K562 (cell line): Measurements from ENCODE around the gene SLC5A3. TPM values are rescaled to one million over a fixed set of nuclear protein-coding genes. Genes with fewer than 3 reads are reported as not detected.
A peak's percentile ranks its signal among the peaks of the same experiment; 100 is the strongest.

Experiments
- ASH1L ChIP-seq: fragments of 450-650 bp; IDR thresholded peaks from 2 replicates; pipeline ENCODE4 v1.6.1; 2018; ENCODE audit warnings: borderline replicate concordance, mild to moderate bottlenecking, low read depth; ENCODE audit not compliant: partially characterized antibody
- BACH1 ChIP-seq: fragments of 200-800 bp; sonication (Bioruptor generic); IDR thresholded peaks from 2 replicates; pipeline ENCODE4 v1.6.1; 2016; ENCODE audit warnings: missing genetic modification characterization, missing compliant biosample characterization
- CBX1 ChIP-seq: sonication (generic); IDR thresholded peaks from 2 replicates; pipeline ENCODE4 v1.6.1; 2016; ENCODE audit warnings: antibody characterized with exemption, low read depth, mild to moderate bottlenecking
- DMBX1 ChIP-seq: fragments of 250-450 bp; sonication (Bioruptor Pico); IDR thresholded peaks from 2 replicates; pipeline ENCODE4 v1.8.0; 2022; ENCODE audit warnings: inconsistent platforms, mild to moderate bottlenecking, moderate library complexity, borderline replicate concordance
- DNMT1 ChIP-seq: fragments of 450-650 bp; IDR thresholded peaks from 2 replicates; pipeline ENCODE4 v1.6.1; 2016; ENCODE audit warnings: antibody characterized with exemption, mild to moderate bottlenecking
- EHMT2 ChIP-seq: fragments of 450-650 bp; IDR thresholded peaks from 2 replicates; pipeline ENCODE4 v1.6.1; 2018; ENCODE audit warnings: antibody characterized with exemption
- ERF ChIP-seq: fragments of 450-650 bp; formaldehyde crosslinking; IDR thresholded peaks from 2 replicates; pipeline ENCODE4 v1.4.0; 2020; ENCODE audit warnings: mild to moderate bottlenecking, mixed read lengths
- FOXP4 ChIP-seq: sonication (generic); formaldehyde crosslinking; IDR thresholded peaks from 2 replicates; pipeline ENCODE4 v1.8.0; 2022; ENCODE audit warnings: mild to moderate bottlenecking, missing genetic modification reagents, borderline replicate concordance
- GABPA ChIP-seq: fragments of 200-800 bp; sonication (Bioruptor generic); conservative IDR thresholded peaks from 2 replicates; pipeline ENCODE4 v1.6.1; 2016; ENCODE audit warnings: low read depth, missing genetic modification characterization, missing compliant biosample characterization
- GTF2E2 ChIP-seq: fragments of 200-800 bp; sonication (Bioruptor generic); IDR thresholded peaks from 2 replicates; pipeline ENCODE4 v1.6.1; 2016; ENCODE audit warnings: missing genetic modification characterization, missing compliant biosample characterization
- KAT7 ChIP-seq: sonication (generic); formaldehyde crosslinking; IDR thresholded peaks from 2 replicates; pipeline ENCODE4 v1.8.0; 2022; ENCODE audit warnings: missing genetic modification reagents, mild to moderate bottlenecking, borderline replicate concordance
- LARP7 ChIP-seq: fragments of 450-650 bp; IDR thresholded peaks from 2 replicates; pipeline ENCODE4 v1.6.1; 2016
- MAFF ChIP-seq: IDR thresholded peaks from 2 replicates; pipeline ENCODE4 v1.6.1; 2012; ENCODE audit warnings: low read length, improper control_type of control experiment
- NFIX ChIP-seq: fragments of 250-450 bp; sonication (Bioruptor Pico); IDR thresholded peaks from 2 replicates; pipeline ENCODE4 v1.4.0; 2020; ENCODE audit warnings: low read depth, mild to moderate bottlenecking, moderate library complexity
- NRF1 ChIP-seq, 2 experiments: fragments of 450-650 bp; IDR thresholded peaks in 1 of 2; conservative IDR thresholded peaks in 1 of 2; 2 replicates each; pipeline ENCODE4 v1.6.1; 2014; ENCODE audit warnings: mild to moderate bottlenecking in 2 of 2
- POLR2B ChIP-seq: fragments of 450-650 bp; IDR thresholded peaks from 2 replicates; pipeline ENCODE4 v1.6.1; 2018; ENCODE audit warnings: low read depth; ENCODE audit not compliant: partially characterized antibody
- RB1 ChIP-seq: fragments of 450-650 bp; IDR thresholded peaks from 2 replicates; pipeline ENCODE4 v1.6.1; 2017; ENCODE audit warnings: low read depth, mild to moderate bottlenecking
- RBM17 ChIP-seq: fragments of 200-400 bp; formaldehyde crosslinking; IDR thresholded peaks from 2 replicates; pipeline ENCODE4 v1.6.1; 2017; ENCODE audit warnings: low read depth, mild to moderate bottlenecking, low read length, borderline replicate concordance
- SAFB ChIP-seq: fragments of 200-400 bp; formaldehyde crosslinking; IDR thresholded peaks from 2 replicates; pipeline ENCODE4 v1.6.1; 2017; ENCODE audit warnings: low read depth, low read length, borderline replicate concordance
- ZNF408 ChIP-seq: fragments of 250-450 bp; sonication (Bioruptor Pico); IDR thresholded peaks from 2 replicates; pipeline ENCODE4 v1.4.0; 2020; ENCODE audit warnings: low read depth, mild to moderate bottlenecking, moderate library complexity
- ZNF444 ChIP-seq: fragments of 250-450 bp; sonication (Bioruptor Pico); IDR thresholded peaks from 2 replicates; pipeline ENCODE4 v1.4.0; 2020; ENCODE audit warnings: mild to moderate bottlenecking, moderate library complexity
- ZNF445 ChIP-seq: fragments of 250-450 bp; sonication (Bioruptor Pico); IDR thresholded peaks from 2 replicates; pipeline ENCODE4 v1.4.0; 2020; ENCODE audit warnings: low read depth, mild to moderate bottlenecking, moderate library complexity
- polyA plus RNA-seq, 8 experiments: library from polyadenylated mRNA; depleted of rRNA in 4 of 8; stranded (reverse) in 5 of 8; unstranded in 3 of 8; fragments of >200 nt; fragmentation: Nextera tagmentation in 2 of 8; fragmentation: Illumina TruSeq in 1 of 8; extraction: Ambion mirVana in 2 of 8; extraction: Trizol in 1 of 8; gene quantifications; 2 replicates each; pipeline versions ENCODE4 v1.2.1 to v1.2.3, GENCODE V29; 2011 to 2014; ENCODE audit warnings: inconsistent platforms in 1 of 8, missing spikeins in 1 of 8
- total RNA-seq, 7 experiments: library from RNA; depleted of rRNA in 6 of 7; stranded (reverse); fragments of >200 nt in 6 of 7; fragmentation: Illumina TruSeq in 2 of 7; extraction: Trizol in 2 of 7; gene quantifications; 2 replicates each; pipeline versions ENCODE4 v1.2.1 to v1.2.3, GENCODE V29; 2011 to 2021; ENCODE audit warnings: low replicate concordance in 1 of 7
- TF ChIP-seq, protein P1 (sequence below), 2 experiments: fragments of 250-450 bp in 1 of 2; fragments of 450-650 bp in 1 of 2; sonication (Bioruptor Pico) in 1 of 2; IDR thresholded peaks; 2 replicates each; pipeline versions ENCODE4 v1.6.1 to v1.8.0; 2016 to 2021; ENCODE audit warnings: mild to moderate bottlenecking in 2 of 2, moderate library complexity in 2 of 2, missing compliant biosample characterization in 1 of 2, missing genetic modification characterization in 1 of 2
- TF ChIP-seq, protein P2 (sequence below): fragments of 250-450 bp; sonication (Bioruptor Pico); IDR thresholded peaks from 2 replicates; pipeline ENCODE4 v1.4.0; 2020; ENCODE audit warnings: mild to moderate bottlenecking
- TF ChIP-seq, protein P3 (sequence below): fragments of 450-650 bp; IDR thresholded peaks from one replicate; pipeline ENCODE4 v1.6.1; 2018; ENCODE audit warnings: mild to moderate bottlenecking, moderate library complexity; ENCODE audit not compliant: partially characterized antibody

The SLC5A3 gene
- total and polyA plus RNA-seq, 9 of the 15 experiments (the other 6 are each of a cell fraction or from before 2014, with no cell fraction given), result 2.9 to 20.6 (median 9.0) TPM

DNA sequence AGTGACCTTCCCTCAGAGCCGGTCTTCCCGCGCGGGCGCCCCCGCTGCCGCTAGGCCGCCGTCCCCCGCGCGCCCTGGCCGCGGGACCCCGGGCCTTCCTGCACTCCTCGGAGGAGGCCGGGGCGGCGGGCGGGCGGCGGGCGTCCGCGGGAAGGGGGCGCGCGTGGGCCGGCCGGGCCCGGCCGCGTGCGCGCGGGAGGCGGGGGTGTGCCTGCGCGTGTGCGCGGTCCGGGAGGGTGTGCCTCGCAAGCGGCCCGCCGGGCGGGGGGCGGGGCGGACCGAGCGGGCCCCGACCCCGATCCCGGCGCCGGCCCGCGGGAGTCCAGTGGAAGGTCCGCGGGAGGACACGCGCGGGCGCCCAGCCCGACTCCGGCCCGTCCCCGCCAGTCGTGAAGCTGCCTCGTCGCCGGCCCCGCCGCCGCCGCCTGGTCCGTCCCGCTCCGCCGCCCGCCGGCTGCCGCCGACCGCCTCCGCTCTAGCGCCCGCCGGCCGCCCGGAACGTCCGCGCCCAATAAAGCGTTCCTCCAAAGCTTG is 438 bp downstream of the SLC5A3 start (continued):
- TF ChIP-seq, protein P1, sequence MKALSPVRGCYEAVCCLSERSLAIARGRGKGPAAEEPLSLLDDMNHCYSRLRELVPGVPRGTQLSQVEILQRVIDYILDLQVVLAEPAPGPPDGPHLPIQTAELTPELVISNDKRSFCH (CRISPR knock-in tag; IDR thresholded peaks at IDR 0.05), result no peak
- TF ChIP-seq, protein P1 (tag; IDR thresholded peaks at IDR 0.05), result no peak
- no peak for TF ChIP-seq LARP7
- no peak for TF ChIP-seq GTF2E2 (tag)
- TF ChIP-seq, protein P2, sequence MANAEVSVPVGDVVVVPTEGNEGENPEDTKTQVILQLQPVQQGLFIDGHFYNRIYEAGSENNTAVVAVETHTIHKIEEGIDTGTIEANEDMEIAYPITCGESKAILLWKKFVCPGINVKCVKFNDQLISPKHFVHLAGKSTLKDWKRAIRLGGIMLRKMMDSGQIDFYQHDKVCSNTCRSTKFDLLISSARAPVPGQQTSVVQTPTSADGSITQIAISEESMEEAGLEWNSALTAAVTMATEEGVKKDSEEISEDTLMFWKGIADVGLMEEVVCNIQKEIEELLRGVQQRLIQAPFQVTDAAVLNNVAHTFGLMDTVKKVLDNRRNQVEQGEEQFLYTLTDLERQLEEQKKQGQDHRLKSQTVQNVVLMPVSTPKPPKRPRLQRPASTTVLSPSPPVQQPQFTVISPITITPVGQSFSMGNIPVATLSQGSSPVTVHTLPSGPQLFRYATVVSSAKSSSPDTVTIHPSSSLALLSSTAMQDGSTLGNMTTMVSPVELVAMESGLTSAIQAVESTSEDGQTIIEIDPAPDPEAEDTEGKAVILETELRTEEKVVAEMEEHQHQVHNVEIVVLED (CRISPR knock-in tag), result no peak
- TF ChIP-seq ERF (CRISPR knock-in tag), result peak; percentile 72; the same call in 1 of the 2 replicates
- TF ChIP-seq RB1, result peak; percentile 50; the same call in 1 of the 2 replicates
- no peak for TF ChIP-seq DNMT1
- TF ChIP-seq NFIX (CRISPR knock-in tag), result no peak
- TF ChIP-seq GABPA, result peak; percentile 43; the same call in 1 of the 2 replicates
- no peak for TF ChIP-seq POLR2B
- no peak for TF ChIP-seq ZNF408
- no peak for TF ChIP-seq ASH1L
- no peak for TF ChIP-seq KAT7
- TF ChIP-seq BACH1 (tag), result no peak
- no peak for TF ChIP-seq ZNF445
- TF ChIP-seq FOXP4 (CRISPR knock-in tag), result no peak
- TF ChIP-seq, protein P3, sequence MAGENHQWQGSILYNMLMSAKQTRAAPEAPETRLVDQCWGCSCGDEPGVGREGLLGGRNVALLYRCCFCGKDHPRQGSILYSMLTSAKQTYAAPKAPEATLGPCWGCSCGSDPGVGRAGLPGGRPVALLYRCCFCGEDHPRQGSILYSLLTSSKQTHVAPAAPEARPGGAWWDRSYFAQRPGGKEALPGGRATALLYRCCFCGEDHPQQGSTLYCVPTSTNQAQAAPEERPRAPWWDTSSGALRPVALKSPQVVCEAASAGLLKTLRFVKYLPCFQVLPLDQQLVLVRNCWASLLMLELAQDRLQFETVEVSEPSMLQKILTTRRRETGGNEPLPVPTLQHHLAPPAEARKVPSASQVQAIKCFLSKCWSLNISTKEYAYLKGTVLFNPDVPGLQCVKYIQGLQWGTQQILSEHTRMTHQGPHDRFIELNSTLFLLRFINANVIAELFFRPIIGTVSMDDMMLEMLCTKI, result no peak
- no peak for TF ChIP-seq RBM17
- TF ChIP-seq SAFB, result no peak; the same call in 1 of the 2 replicates
- no peak for TF ChIP-seq EHMT2
- TF ChIP-seq NRF1 (conservative IDR thresholded peaks at IDR 0.05 in 1 of 2, IDR thresholded peaks at IDR 0.05 in 1 of 2), result no peak
- no peak for TF ChIP-seq ZNF444 (CRISPR knock-in tag)
- no peak for TF ChIP-seq CBX1
- 0 out of 2 replicates have a peak, but pooled peaks have one; percentile 13 for TF ChIP-seq DMBX1
- TF ChIP-seq MAFF, result no peak
